ENCODE measurements around the gene BRMS1. TPM values are rescaled to one million over a fixed set of nuclear protein-coding genes. Genes with fewer than 3 reads are reported as not detected.
"Not testable (repeated sequence)": the region's sequence is repeated elsewhere in the genome, so short reads cannot be mapped to it uniquely, and the experiment has no call there.

Gene BRMS1
- total RNA-seq, 1 donor from 2014 or later = 32.1 TPM

DNA sequence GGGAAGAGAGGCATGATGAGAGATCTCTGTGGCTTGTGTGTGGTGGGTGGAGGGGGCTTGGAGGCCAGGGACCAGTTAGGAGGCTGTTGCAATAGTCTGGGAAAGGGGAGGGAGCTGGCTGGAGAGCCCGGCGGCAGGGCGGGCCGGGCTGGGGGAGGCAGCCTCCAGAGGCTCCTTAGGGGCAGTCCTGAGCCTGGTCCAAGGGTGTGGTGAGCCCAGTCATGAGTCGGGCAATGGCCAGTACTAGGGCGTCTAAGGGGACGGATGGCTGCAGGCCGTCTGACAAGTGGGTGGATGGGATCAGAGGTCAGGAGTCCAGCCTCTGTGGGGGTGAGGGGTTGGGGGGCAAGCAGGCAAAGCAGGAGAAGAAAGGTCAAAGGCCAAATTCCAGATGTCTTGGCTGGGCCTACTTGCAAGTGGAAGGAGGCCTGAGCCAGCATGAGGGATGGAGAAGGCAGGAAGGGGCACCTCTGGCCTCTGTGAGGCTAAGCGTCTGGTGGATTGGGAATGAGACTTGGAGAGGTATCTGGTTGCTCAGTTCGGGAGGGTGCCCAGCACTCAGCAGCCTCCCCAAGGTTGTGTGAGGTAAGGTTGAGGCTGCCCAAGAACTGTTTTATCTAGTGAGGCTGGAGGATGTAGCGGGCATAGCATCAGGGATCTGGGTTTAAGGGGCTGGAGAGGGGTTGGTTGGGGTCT, 22.0 kb downstream of the BRMS1 start:
- peaks cover 20% of the 10 kb centered on the region for H3K4me1 ChIP-seq
- H3K36me3 ChIP-seq = no peaks in the 10 kb centered on the region
- no peaks in the 10 kb centered on the region for H3K27me3 ChIP-seq
- no peak for TF ChIP-seq CTCF (IDR thresholded peaks at IDR 0.05)
- H3K27ac ChIP-seq = no peak overlapping the region
- ATAC-seq (no peak), DNase-seq (no peak)
- H3K9me3 ChIP-seq = no peaks in the 10 kb centered on the region
- H3K4me3 ChIP-seq = no peak overlapping the region
- intact Hi-C loops (cut with DNase I) = no loop called here

GRCh38 chr11:66321606-66322005, 23.3 kb downstream of the BRMS1 start:
- no peak overlapping the region for H3K27ac ChIP-seq
- no peak overlapping the region for H3K4me3 ChIP-seq
- peaks cover 21% of the 10 kb centered on the region for H3K4me1 ChIP-seq
- ATAC-seq (no peak), DNase-seq (no peak)
- TF ChIP-seq CTCF (IDR thresholded peaks at IDR 0.05) = no peak
- no peaks in the 10 kb centered on the region for H3K27me3 ChIP-seq
- no peaks in the 10 kb centered on the region for H3K36me3 ChIP-seq
- intact Hi-C loops (cut with DNase I) = no loop called here
- no peaks in the 10 kb centered on the region for H3K9me3 ChIP-seq

DNA sequence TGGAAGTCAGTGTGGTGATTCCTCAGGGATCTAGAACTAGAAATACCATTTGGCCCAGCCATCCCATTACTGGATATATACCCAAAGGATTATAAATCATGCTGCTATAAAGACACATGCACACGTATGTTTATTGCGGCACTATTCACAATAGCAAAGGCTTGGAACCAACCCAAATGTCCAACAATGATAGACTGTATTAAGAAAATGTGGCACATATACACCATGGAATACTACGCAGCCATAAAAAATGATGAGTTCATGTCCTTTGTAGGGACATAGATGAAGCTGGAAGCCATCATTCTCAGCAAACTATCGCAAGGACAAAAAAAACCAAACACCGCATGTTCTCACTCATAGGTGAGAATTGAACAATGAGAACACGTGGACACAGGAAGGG, 24.2 kb downstream of the BRMS1 start:
- intact Hi-C loops (cut with DNase I); DNase-seq; H3K9me3 ChIP-seq; H3K27me3 ChIP-seq; H3K36me3 ChIP-seq; H3K4me3 ChIP-seq; ATAC-seq; H3K27ac ChIP-seq: not testable (repeated sequence)
- H3K4me1 ChIP-seq = peaks cover 23% of the 10 kb centered on the region

DNA sequence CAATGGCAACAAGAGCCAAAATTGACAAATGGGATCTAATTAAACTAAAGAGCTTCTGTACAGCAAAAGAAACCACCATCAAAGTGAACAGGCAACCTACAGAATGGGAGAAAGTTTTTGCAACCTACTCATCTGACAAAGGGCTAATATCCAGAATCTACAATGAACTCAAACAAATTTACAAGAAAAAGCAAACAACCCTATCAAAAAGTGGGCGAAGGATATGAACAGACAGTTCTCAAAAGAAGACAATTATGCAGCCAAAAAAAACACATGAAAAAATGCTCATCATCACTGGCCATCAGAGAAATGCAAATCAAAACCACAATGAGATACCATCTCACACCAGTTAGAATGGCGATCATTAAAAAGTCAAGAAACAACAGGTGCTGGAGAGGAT, 24.6 kb downstream of the BRMS1 start:
- ATAC-seq; H3K27ac ChIP-seq; H3K27me3 ChIP-seq; DNase-seq; H3K9me3 ChIP-seq; intact Hi-C loops (cut with DNase I); H3K4me3 ChIP-seq; H3K36me3 ChIP-seq: not testable (repeated sequence)
- peaks cover 23% of the 10 kb centered on the region for H3K4me1 ChIP-seq

DNA sequence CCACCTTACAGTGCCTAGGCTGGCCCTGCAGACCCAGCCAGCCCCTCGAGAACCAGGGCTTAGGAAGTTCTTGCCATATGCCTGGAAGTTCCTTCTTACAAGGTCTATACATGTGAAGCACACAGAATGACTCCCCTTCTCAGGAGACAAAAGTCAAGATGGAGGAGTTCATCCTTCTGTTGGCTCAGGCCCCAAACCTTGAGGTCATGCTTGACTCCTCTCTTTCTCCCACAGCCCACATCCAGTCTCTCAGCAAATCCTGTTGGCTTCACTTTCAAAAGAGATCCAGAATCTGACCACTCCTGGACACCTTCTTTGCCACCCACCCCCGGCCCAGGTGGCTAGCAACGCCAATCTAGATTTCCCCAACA, 26.3 kb downstream of the BRMS1 start:
- peaks cover 23% of the 10 kb centered on the region for H3K4me1 ChIP-seq
- no peaks in the 10 kb centered on the region for H3K9me3 ChIP-seq
- intact Hi-C loops (cut with DNase I) = loop anchor here (10.0 kb wide), 1 partner anchor 66 kb away; no protein-coding TSS in a partner anchor
- TF ChIP-seq CTCF (IDR thresholded peaks at IDR 0.05) = no peak
- H3K27me3 ChIP-seq = no peaks in the 10 kb centered on the region
- DNase-seq (no peak), ATAC-seq (no peak)
- H3K4me3 ChIP-seq = no peak overlapping the region
- H3K27ac ChIP-seq = peak overlapping the region; percentile 73
- no peaks in the 10 kb centered on the region for H3K36me3 ChIP-seq

- H3K27me3 ChIP-seq = no peaks in the 10 kb centered on the region
- no peak for TF ChIP-seq CTCF (IDR thresholded peaks at IDR 0.05)
- peak overlapping the region; percentile 73 for H3K27ac ChIP-seq
- no peaks in the 10 kb centered on the region for H3K36me3 ChIP-seq
- ATAC-seq = peak; percentile 52
- H3K4me1 ChIP-seq = peaks cover 29% of the 10 kb centered on the region
- no peak overlapping the region for H3K4me3 ChIP-seq
- no peaks in the 10 kb centered on the region for H3K9me3 ChIP-seq
- peak; percentile 70 for DNase-seq
- intact Hi-C loops (cut with DNase I) = loop anchor here (10.0 kb wide), 1 partner anchor 67 kb away; no protein-coding TSS in a partner anchor
Observed at GRCh38 chr11:66317723-66318599, 26.9 kb downstream of the BRMS1 start.

Measured in upper lobe of right lung (tissue), 1 donor.